Type B pancreatic cell (in vitro differentiated cells): ENCODE data around the gene PHF13. TPM values are rescaled to one million over a fixed set of nuclear protein-coding genes. Genes with fewer than 3 reads are reported as not detected.

ENCODE experiments used
- DNase-seq: peaks from one replicate; pipeline ENCODE4 v3.0.0; 2021; ENCODE audit warnings: mixed read lengths; ENCODE audit not compliant: unreplicated experiment; ENCODE audit errors: extremely low spot score
- H3K27ac Mint-ChIP-seq: 2 replicates; pipeline ENCODE4 v1.8.0; 2021; ENCODE audit warnings: mild to moderate bottlenecking, mixed read lengths
- H3K27me3 Mint-ChIP-seq: 2 replicates; pipeline ENCODE4 v1.8.0; 2021; ENCODE audit warnings: mixed read lengths
- H3K36me3 Mint-ChIP-seq: 2 replicates; pipeline ENCODE4 v1.8.0; 2021; ENCODE audit warnings: mixed read lengths
- H3K4me1 Mint-ChIP-seq: one replicate; pipeline ENCODE4 v1.8.0; 2021; ENCODE audit warnings: mixed read lengths; ENCODE audit not compliant: unreplicated experiment
- H3K4me3 Mint-ChIP-seq: 2 replicates; pipeline ENCODE4 v1.8.0; 2021; ENCODE audit warnings: mild to moderate bottlenecking, mixed read lengths
- H3K9me3 Mint-ChIP-seq: 2 replicates; pipeline ENCODE4 v1.8.0; 2021; ENCODE audit warnings: mixed read lengths
- total RNA-seq: library from RNA; stranded (reverse); gene quantifications from 2 replicates; pipeline ENCODE4 v1.2.1, GENCODE V29; 2021; ENCODE audit warnings: low replicate concordance
- TF ChIP-seq, protein P1 (sequence below): fragments of 200-600 bp; sonication (generic); conservative IDR thresholded peaks from 2 replicates; pipeline ENCODE4 v1.5.0; 2021; ENCODE audit warnings: antibody characterized with exemption, mild to moderate bottlenecking

PHF13 gene
- total RNA-seq, 1 donor from 2014 or later, result 21.2 TPM

- peaks cover 11% of the 10 kb centered on the region for H3K36me3 Mint-ChIP-seq
- H3K27ac Mint-ChIP-seq, result peak within 1 kb of the TSS; percentile 89
- H3K9me3 Mint-ChIP-seq, result no peaks in the 10 kb centered on the region
- no peaks in the 10 kb centered on the region for H3K27me3 Mint-ChIP-seq
- peak within 1 kb of the TSS; percentile 91 for H3K4me3 Mint-ChIP-seq
- peaks cover 5% of the 10 kb centered on the region for H3K4me1 Mint-ChIP-seq
- peak; percentile 92 for DNase-seq
- TF ChIP-seq, protein P1, sequence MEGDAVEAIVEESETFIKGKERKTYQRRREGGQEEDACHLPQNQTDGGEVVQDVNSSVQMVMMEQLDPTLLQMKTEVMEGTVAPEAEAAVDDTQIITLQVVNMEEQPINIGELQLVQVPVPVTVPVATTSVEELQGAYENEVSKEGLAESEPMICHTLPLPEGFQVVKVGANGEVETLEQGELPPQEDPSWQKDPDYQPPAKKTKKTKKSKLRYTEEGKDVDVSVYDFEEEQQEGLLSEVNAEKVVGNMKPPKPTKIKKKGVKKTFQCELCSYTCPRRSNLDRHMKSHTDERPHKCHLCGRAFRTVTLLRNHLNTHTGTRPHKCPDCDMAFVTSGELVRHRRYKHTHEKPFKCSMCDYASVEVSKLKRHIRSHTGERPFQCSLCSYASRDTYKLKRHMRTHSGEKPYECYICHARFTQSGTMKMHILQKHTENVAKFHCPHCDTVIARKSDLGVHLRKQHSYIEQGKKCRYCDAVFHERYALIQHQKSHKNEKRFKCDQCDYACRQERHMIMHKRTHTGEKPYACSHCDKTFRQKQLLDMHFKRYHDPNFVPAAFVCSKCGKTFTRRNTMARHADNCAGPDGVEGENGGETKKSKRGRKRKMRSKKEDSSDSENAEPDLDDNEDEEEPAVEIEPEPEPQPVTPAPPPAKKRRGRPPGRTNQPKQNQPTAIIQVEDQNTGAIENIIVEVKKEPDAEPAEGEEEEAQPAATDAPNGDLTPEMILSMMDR, result peak; percentile 24
Measured at GRCh38 chr1:6624710-6625583, 11.4 kb downstream of the PHF13 start, which contains the start of gene THAP3. THAP3 (plus strand) TSS chr1:6624868; CDS start chr1:6625219, 351 bp downstream.

- peak overlapping the region; percentile 91 for H3K4me3 Mint-ChIP-seq
- TF ChIP-seq, protein P1, result no peak
- peaks cover 5% of the 10 kb centered on the region for H3K4me1 Mint-ChIP-seq
- H3K27ac Mint-ChIP-seq, result peak overlapping the region; percentile 89
- H3K36me3 Mint-ChIP-seq, result peaks cover 7% of the 10 kb centered on the region
- no peaks in the 10 kb centered on the region for H3K9me3 Mint-ChIP-seq
- no peak for DNase-seq
- H3K27me3 Mint-ChIP-seq, result no peaks in the 10 kb centered on the region
Measured at GRCh38 chr1:6625584-6626149, 12.1 kb downstream of the PHF13 start.

DNA sequence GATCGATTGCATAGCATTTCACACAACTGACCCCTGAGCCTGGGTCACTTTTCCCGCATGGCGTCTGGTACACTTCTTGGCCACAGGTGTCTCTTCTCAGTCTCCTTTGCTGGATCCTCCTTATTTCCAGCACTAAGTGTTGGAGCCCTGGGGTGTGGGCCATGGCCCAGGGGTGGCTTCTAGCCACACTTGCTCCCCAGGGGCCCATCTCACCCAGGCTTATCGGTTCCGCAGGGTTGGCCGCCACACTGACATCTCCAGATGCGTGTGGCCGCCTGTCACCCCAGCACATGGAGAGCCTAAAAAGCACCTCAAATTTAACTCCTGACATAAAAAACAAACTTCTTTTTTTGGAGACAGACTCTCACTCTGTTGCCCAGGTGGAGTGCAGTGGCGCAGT, 13.5 kb downstream of the PHF13 start:
- Mint-ChIP-seq H3K27ac (no peak overlapping the region), H3K9me3 (no peaks in the 10 kb centered on the region), H3K27me3 (no peaks in the 10 kb centered on the region), H3K4me1 (peaks cover 5% of the 10 kb centered on the region), H3K4me3 (peak overlapping the region; percentile 91), H3K36me3 (peaks cover 7% of the 10 kb centered on the region)
- DNase-seq, result no peak
- TF ChIP-seq, protein P1, result no peak

GRCh38 chr1:6627841-6628545, 14.5 kb downstream of the PHF13 start:
- Mint-ChIP-seq H3K36me3 (peaks cover 7% of the 10 kb centered on the region), H3K27ac (peak overlapping the region; percentile 4), H3K4me3 (peak overlapping the region; percentile 46), H3K27me3 (no peaks in the 10 kb centered on the region), H3K9me3 (no peaks in the 10 kb centered on the region), H3K4me1 (peaks cover 5% of the 10 kb centered on the region)
- TF ChIP-seq, protein P1, result no peak
- DNase-seq, result no peak

GRCh38 chr1:6628971-6629479, 15.5 kb downstream of the PHF13 start:
- H3K27me3 Mint-ChIP-seq, result no peaks in the 10 kb centered on the region
- no peak for DNase-seq
- peaks cover 5% of the 10 kb centered on the region for H3K4me1 Mint-ChIP-seq
- H3K4me3 Mint-ChIP-seq, result no peak overlapping the region
- H3K27ac Mint-ChIP-seq, result no peak overlapping the region
- TF ChIP-seq, protein P1, result no peak
- H3K9me3 Mint-ChIP-seq, result no peaks in the 10 kb centered on the region
- H3K36me3 Mint-ChIP-seq, result peaks cover 4% of the 10 kb centered on the region
